Panc1 (cell line): ENCODE results near the gene C13orf46. TPM values are rescaled to one million over a fixed set of nuclear protein-coding genes. Genes with fewer than 3 reads are reported as not detected.

ENCODE experiments used
- ATAC-seq: fragments of 200-7000 bp; cut with Tn5 transposase; 2 replicates; pipeline ENCODE4 v1.9.1; 2020; ENCODE audit warnings: mild to moderate bottlenecking, moderate library complexity
- BruUV-seq: library from RNA; stranded (reverse); fragments of 400-500 nt; replicated peaks from 2 replicates; lab custom pipeline; 2021; lab: Mats Ljungman, UMichigan
- CTCF ChIA-PET: fragments of 300-600 bp; sonication (Branson Sonifier 250); formaldehyde crosslinking; loops from one replicate; lab custom pipeline; 2022; ENCODE audit warnings: antibody characterized with exemption; lab: Charles Lee
- POLR2A ChIA-PET: fragments of 300-600 bp; sonication (Branson Sonifier 250); formaldehyde crosslinking; loops from one replicate; lab custom pipeline; 2022; ENCODE audit warnings: antibody characterized with exemption; lab: Charles Lee
- DNase-seq: peaks from one replicate; pipeline ENCODE4 v3.0.0-alpha.2; 2010; ENCODE audit warnings: low read depth, low spot score
- H3K27ac ChIP-seq: 2 replicates; pipeline ENCODE4 v1.5.1; 2011; ENCODE audit warnings: mild to moderate bottlenecking, low read length, inconsistent platforms
- H3K27me3 ChIP-seq: fragments of 200-500 bp; sonication (Bioruptor generic); 2 replicates; pipeline ENCODE4 v1.6.0; 2014; ENCODE audit warnings: low read length, inconsistent platforms; ENCODE audit not compliant: control insufficient read depth, insufficient read depth
- H3K36me3 ChIP-seq: fragments of 200-500 bp; sonication (Bioruptor generic); 2 replicates; pipeline ENCODE4 v1.5.1; 2014; ENCODE audit warnings: inconsistent platforms, mild to moderate bottlenecking, low read length, moderate library complexity; ENCODE audit not compliant: control insufficient read depth, insufficient read depth
- H3K4me1 ChIP-seq: 2 replicates; pipeline ENCODE4 v1.5.1; 2011; ENCODE audit warnings: inconsistent platforms, mild to moderate bottlenecking, low read length, moderate library complexity; ENCODE audit not compliant: control insufficient read depth, insufficient read depth
- H3K4me3 ChIP-seq, 2 experiments: 2 replicates each; pipeline ENCODE4 v1.5.1; 2011 to 2012; ENCODE audit warnings: low read depth in 2 of 2, low read length in 2 of 2, mild to moderate bottlenecking in 2 of 2, inconsistent platforms in 1 of 2, moderate library complexity in 1 of 2
- H3K9me3 ChIP-seq: fragments of 200-500 bp; sonication (Bioruptor generic); 2 replicates; pipeline ENCODE4 v1.5.1; 2014; ENCODE audit warnings: low read depth, mild to moderate bottlenecking, inconsistent platforms, low read length, moderate library complexity; ENCODE audit not compliant: control insufficient read depth, insufficient read depth
- POLR2AphosphoS5 ChIP-seq: IDR thresholded peaks from 2 replicates; pipeline ENCODE4 v1.6.1; 2012; ENCODE audit warnings: mild to moderate bottlenecking, low read depth, low read length, moderate library complexity
- REST ChIP-seq, 2 experiments: IDR thresholded peaks; 2 replicates each; pipeline ENCODE4 v1.6.1; 2011 to 2012; ENCODE audit warnings: low read depth in 2 of 2, control low read depth in 1 of 2, low read length in 1 of 2, mild to moderate bottlenecking in 1 of 2, moderate library complexity in 1 of 2; ENCODE audit not compliant: insufficient read depth in 1 of 2
- SIN3A ChIP-seq: IDR thresholded peaks from 2 replicates; pipeline ENCODE4 v1.6.1; 2012; ENCODE audit warnings: low read depth, mild to moderate bottlenecking, low read length, moderate library complexity, borderline replicate concordance; ENCODE audit not compliant: insufficient read depth
- TCF7L2 ChIP-seq: IDR thresholded peaks from 2 replicates; pipeline ENCODE4 v1.6.1; 2011; ENCODE audit warnings: mild to moderate bottlenecking, low read depth, low read length, inconsistent platforms
- in situ Hi-C: cut with HindIII; loops from 2 replicates; pipeline ENCODE4 v1.10.0; 2016; ENCODE audit warnings: low sequenced_read_pairs, low pct_unique_long_range_greater_than_20kb
- intact Hi-C: fragments of 100-400 bp; cut with micrococcal nuclease; formaldehyde crosslinking; loops from one replicate; pipeline ENCODE4 v1.10.0; 2022; ENCODE audit not compliant: unreplicated experiment
- total RNA-seq: library from RNA; stranded (reverse); gene quantifications from one replicate; pipeline ENCODE4 v1.2.1, GENCODE V29; 2021; ENCODE audit not compliant: unreplicated experiment
- TF ChIP-seq, protein P1 (sequence below): fragments of 450-650 bp; IDR thresholded peaks from 2 replicates; pipeline ENCODE4 v1.5.1; 2017; ENCODE audit warnings: mild to moderate bottlenecking

Gene C13orf46
- total RNA-seq, 1 experiment from 2014 or later: 2.6 TPM

DNA sequence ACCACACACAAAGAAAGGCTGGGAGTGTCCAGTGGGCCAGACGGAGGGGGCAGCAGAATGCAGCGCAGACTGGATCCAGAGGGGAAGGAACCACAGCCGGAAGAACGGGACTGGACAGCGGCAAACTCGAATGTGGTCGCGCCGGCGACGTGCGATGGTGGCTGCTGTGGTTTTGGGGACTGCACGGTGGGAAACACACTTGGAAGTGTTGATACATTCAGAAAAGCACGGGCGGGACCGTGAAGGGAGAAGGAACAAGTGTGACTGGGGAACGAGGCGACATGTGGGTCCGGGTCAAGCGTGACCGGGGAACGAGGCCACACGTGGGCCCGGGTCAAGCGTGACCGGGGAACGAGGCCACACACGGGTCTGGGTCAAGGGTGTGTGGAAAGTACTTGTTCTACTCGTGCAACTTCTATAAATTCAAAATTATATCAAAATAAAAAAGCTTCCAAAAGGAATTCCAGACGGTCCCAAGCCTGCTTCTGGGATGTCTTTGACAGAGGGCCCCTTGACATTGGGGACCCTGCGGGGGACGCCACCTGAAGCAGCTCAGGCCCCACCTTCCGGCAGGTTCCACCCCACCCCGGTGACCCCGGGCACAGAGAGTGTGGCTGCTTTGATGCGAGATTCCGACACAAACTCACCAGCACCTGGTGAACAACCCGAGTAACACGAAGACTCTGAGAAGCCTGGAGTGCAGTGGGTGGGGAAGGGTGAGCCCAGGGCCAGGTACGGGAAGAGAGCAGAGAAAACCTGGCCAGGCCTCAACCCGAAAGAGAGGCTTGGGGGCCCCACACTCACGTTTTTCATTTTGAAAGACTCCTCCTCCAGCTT lies 25.1 kb upstream of the C13orf46 start:
- no peaks in the 10 kb centered on the region for H3K36me3 ChIP-seq
- no peak for ATAC-seq

More for the DNA sequence above, 25.1 kb upstream of the C13orf46 start:
- no peak overlapping the region for H3K27ac ChIP-seq
- no peak for DNase-seq
- in situ Hi-C loops: no loop called here
- no peaks in the 10 kb centered on the region for H3K9me3 ChIP-seq
- no peaks in the 10 kb centered on the region for H3K27me3 ChIP-seq
- H3K4me1 ChIP-seq: no peaks in the 10 kb centered on the region
- POLR2A ChIA-PET: interaction anchor here (0.7 kb wide), 1 partner anchor 157 kb away, joined by 14 read pairs; no protein-coding TSS in a partner anchor
- CTCF ChIA-PET: no interaction called here
- no peak for TF ChIP-seq REST (IDR thresholded peaks at IDR 0.05; ENCODE audit: insufficient read depth in 1 of 2, low read depth in 2 of 2, low read length in 1 of 2)
- TF ChIP-seq SIN3A: no peak
- no peak for TF ChIP-seq TCF7L2
- TF ChIP-seq, protein P1, sequence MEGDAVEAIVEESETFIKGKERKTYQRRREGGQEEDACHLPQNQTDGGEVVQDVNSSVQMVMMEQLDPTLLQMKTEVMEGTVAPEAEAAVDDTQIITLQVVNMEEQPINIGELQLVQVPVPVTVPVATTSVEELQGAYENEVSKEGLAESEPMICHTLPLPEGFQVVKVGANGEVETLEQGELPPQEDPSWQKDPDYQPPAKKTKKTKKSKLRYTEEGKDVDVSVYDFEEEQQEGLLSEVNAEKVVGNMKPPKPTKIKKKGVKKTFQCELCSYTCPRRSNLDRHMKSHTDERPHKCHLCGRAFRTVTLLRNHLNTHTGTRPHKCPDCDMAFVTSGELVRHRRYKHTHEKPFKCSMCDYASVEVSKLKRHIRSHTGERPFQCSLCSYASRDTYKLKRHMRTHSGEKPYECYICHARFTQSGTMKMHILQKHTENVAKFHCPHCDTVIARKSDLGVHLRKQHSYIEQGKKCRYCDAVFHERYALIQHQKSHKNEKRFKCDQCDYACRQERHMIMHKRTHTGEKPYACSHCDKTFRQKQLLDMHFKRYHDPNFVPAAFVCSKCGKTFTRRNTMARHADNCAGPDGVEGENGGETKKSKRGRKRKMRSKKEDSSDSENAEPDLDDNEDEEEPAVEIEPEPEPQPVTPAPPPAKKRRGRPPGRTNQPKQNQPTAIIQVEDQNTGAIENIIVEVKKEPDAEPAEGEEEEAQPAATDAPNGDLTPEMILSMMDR: no peak
- TF ChIP-seq POLR2AphosphoS5: no peak
- H3K4me3 ChIP-seq: no peak overlapping the region
- intact Hi-C loops: no loop called here
- BruUV-seq: no TSS peak
